Liver (tissue), 9 donors: Measurements from ENCODE around the gene NSF. TPM values are rescaled to one million over a fixed set of nuclear protein-coding genes. Genes with fewer than 3 reads are reported as not detected.

Experiments
- DNase-seq: peaks from one replicate; pipeline ENCODE4 v3.0.0-alpha.2; 2017; ENCODE audit warnings: low spot score
- H3K27ac ChIP-seq, 2 donors: one replicate each; pipeline ENCODE4 v1.7.0; 2013; ENCODE audit warnings: inconsistent platforms in 2 of 2, low read length in 2 of 2, control low read depth in 1 of 2, low read depth in 1 of 2, mild to moderate bottlenecking in 1 of 2
- H3K27me3 ChIP-seq, 4 donors: one replicate each; pipeline versions ENCODE4 v1.6.1 to v1.7.0; 2013; ENCODE audit warnings: low read length in 3 of 4, inconsistent platforms in 1 of 4, mild to moderate bottlenecking in 1 of 4, moderate library complexity in 1 of 4; ENCODE audit not compliant: control insufficient read depth in 4 of 4, insufficient read depth in 4 of 4
- H3K36me3 ChIP-seq, 4 donors: one replicate each; pipeline versions ENCODE4 v1.6.1 to v1.7.0; 2013; ENCODE audit warnings: low read length in 3 of 4, mild to moderate bottlenecking in 3 of 4, low read depth in 1 of 4, moderate library complexity in 1 of 4; ENCODE audit not compliant: control insufficient read depth in 4 of 4, insufficient read depth in 3 of 4
- H3K4me1 ChIP-seq, 4 donors: one replicate each; pipeline versions ENCODE4 v1.6.1 to v1.7.0; 2013; ENCODE audit warnings: low read length in 3 of 4, mild to moderate bottlenecking in 3 of 4, moderate library complexity in 1 of 4; ENCODE audit not compliant: control insufficient read depth in 4 of 4, insufficient read depth in 4 of 4
- H3K4me3 ChIP-seq, 3 donors: one replicate each; pipeline versions ENCODE4 v1.6.1 to v1.7.0; 2013; ENCODE audit warnings: low read length in 3 of 3, control low read depth in 1 of 3, low read depth in 1 of 3, mild to moderate bottlenecking in 1 of 3
- H3K9ac ChIP-seq, 2 donors: one replicate each; pipeline ENCODE4 v1.7.0; 2013; ENCODE audit warnings: low read length in 2 of 2, mild to moderate bottlenecking in 2 of 2, moderate library complexity in 2 of 2, control low read depth in 1 of 2, low read depth in 1 of 2
- H3K9me3 ChIP-seq, 4 donors: one replicate each; pipeline versions ENCODE4 v1.6.1 to v1.7.0; 2013; ENCODE audit warnings: low read length in 3 of 4; ENCODE audit not compliant: control insufficient read depth in 4 of 4
- EGR1 ChIP-seq, 2 donors: IDR thresholded peaks; 2 replicates each; pipeline ENCODE4 v1.6.1; 2016 to 2018; ENCODE audit warnings: antibody characterized with exemption in 2 of 2, low read depth in 2 of 2
- FOXA1 ChIP-seq: IDR thresholded peaks from 2 replicates; pipeline ENCODE4 v1.6.1; 2016; ENCODE audit warnings: antibody characterized with exemption
- FOXA2 ChIP-seq: IDR thresholded peaks from 2 replicates; pipeline ENCODE4 v1.6.1; 2016; ENCODE audit warnings: antibody characterized with exemption
- GABPA ChIP-seq, 2 donors: IDR thresholded peaks in 1 of 2; conservative IDR thresholded peaks in 1 of 2; 2 replicates each; pipeline ENCODE4 v1.6.1; 2016; ENCODE audit warnings: antibody characterized with exemption in 2 of 2, mild to moderate bottlenecking in 1 of 2, moderate library complexity in 1 of 2
- HNF4A ChIP-seq, 2 donors: conservative IDR thresholded peaks; 2 replicates each; pipeline ENCODE4 v1.6.1; 2016; ENCODE audit warnings: antibody characterized with exemption in 2 of 2, mild to moderate bottlenecking in 2 of 2
- HNF4G ChIP-seq: IDR thresholded peaks from 2 replicates; pipeline ENCODE4 v1.6.1; 2016; ENCODE audit warnings: antibody characterized with exemption
- JUND ChIP-seq, 2 donors: IDR thresholded peaks; 2 replicates each; pipeline ENCODE4 v1.6.1; 2016; ENCODE audit warnings: antibody characterized with exemption in 2 of 2
- NR2F2 ChIP-seq: IDR thresholded peaks from 2 replicates; pipeline ENCODE4 v1.6.1; 2016; ENCODE audit warnings: antibody characterized with exemption
- RAD21 ChIP-seq, 2 donors: IDR thresholded peaks; 2 replicates each; pipeline ENCODE4 v1.6.1; 2016; ENCODE audit warnings: antibody characterized with exemption in 2 of 2, mild to moderate bottlenecking in 2 of 2
- RXRA ChIP-seq, 2 donors: IDR thresholded peaks; 2 replicates each; pipeline ENCODE4 v1.6.1; 2017 to 2018; ENCODE audit warnings: antibody characterized with exemption in 2 of 2, mild to moderate bottlenecking in 1 of 2
- SP1 ChIP-seq: IDR thresholded peaks from 2 replicates; pipeline ENCODE4 v1.6.1; 2018; ENCODE audit warnings: antibody characterized with exemption, mild to moderate bottlenecking
- TAF1 ChIP-seq: conservative IDR thresholded peaks from 2 replicates; pipeline ENCODE4 v1.6.1; 2016; ENCODE audit warnings: antibody characterized with exemption, mild to moderate bottlenecking
- YY1 ChIP-seq: IDR thresholded peaks from 2 replicates; pipeline ENCODE4 v1.6.1; 2016; ENCODE audit warnings: antibody characterized with exemption, mild to moderate bottlenecking
- WGBS: extraction: QIAGEN DNeasy Blood & Tissue Kit; methylation state at CpG from one replicate; pipeline ENCODE4 v1.1.7; 2013; 5-methylcytosine and 5-hydroxymethylcytosine counted together
- polyA plus RNA-seq, 2 donors: library from polyadenylated mRNA; stranded (reverse) in 1 of 2; unstranded in 1 of 2; fragments of 200-250 nt in 1 of 2; fragments of >200 nt in 1 of 2; fragmentation: Nextera tagmentation in 1 of 2; extraction: Ambion mirVana in 1 of 2; gene quantifications; one replicate each; pipeline versions ENCODE4 v1.2.1 to v1.2.3, GENCODE V29; 2013 to 2015
- total RNA-seq, 2 donors: library from RNA; depleted of rRNA; stranded (reverse); fragments of >200 nt; gene quantifications; one replicate each; pipeline ENCODE4 v1.2.3, GENCODE V29; 2014
- TF ChIP-seq, protein P1 (sequence below): IDR thresholded peaks from 2 replicates; pipeline ENCODE4 v1.6.1; 2016; ENCODE audit warnings: antibody characterized with exemption
- TF ChIP-seq, protein P2 (sequence below): fragments of 150-350 bp; IDR thresholded peaks from 2 replicates; pipeline ENCODE4 v1.5.1; 2017; ENCODE audit warnings: improper control_type of control experiment, low read depth, low read length; ENCODE audit not compliant: missing input control
- TF ChIP-seq, protein P3 (sequence below): IDR thresholded peaks from 2 replicates; pipeline ENCODE4 v1.6.1; 2016; ENCODE audit warnings: antibody characterized with exemption
- TF ChIP-seq, protein P4 (sequence below): IDR thresholded peaks from 2 replicates; pipeline ENCODE4 v1.6.1; 2016; ENCODE audit warnings: antibody characterized with exemption
- TF ChIP-seq, protein P5 (sequence below): IDR thresholded peaks from 2 replicates; pipeline ENCODE4 v1.6.1; 2016; ENCODE audit warnings: antibody characterized with exemption, mild to moderate bottlenecking
- donor health status: healthy.
- donor health status: healthy.
- donor health status: healthy.
- donor health status: healthy.
- donor health status: healthy.

Gene NSF
- total and polyA plus RNA-seq, 4 donors: 7.5 to 24.0 (median 15.4) TPM

DNA sequence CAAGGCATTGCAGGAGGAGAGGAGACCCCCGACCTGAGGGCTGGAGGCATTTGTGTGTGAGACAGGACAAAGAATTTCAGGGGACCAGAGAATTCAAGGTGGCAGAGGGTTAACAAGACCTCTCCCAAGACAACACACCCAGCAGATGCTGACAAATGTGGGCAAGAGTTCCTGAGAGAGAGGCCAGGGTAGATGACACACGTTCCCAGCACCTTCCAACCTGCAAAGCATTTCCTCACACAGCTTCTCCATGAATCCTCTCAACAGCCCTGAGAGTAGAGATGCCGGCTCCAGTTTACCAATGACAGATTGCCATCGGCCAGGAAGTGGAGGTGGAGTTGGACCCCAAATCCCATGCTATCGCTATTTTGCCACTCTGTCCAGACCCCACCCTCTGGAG, 203.1 kb downstream of the NSF start:
- TF ChIP-seq RXRA (IDR thresholded peaks at IDR 0.05) (no peak), FOXA1 (no peak), NR2F2 (no peak), HNF4G (no peak), GABPA (IDR thresholded peaks at IDR 0.05 in 1 of 2, conservative IDR thresholded peaks at IDR 0.05 in 1 of 2) (no peak), HNF4A (conservative IDR thresholded peaks at IDR 0.05) (no peak), JUND (IDR thresholded peaks at IDR 0.05) (no peak), TAF1 (no peak), RAD21 (IDR thresholded peaks at IDR 0.05) (no peak), FOXA2 (no peak), SP1 (no peak), YY1 (no peak), EGR1 (IDR thresholded peaks at IDR 0.05; ENCODE audit: low read depth in 2 of 2) (no peak)
- TF ChIP-seq, protein P1, sequence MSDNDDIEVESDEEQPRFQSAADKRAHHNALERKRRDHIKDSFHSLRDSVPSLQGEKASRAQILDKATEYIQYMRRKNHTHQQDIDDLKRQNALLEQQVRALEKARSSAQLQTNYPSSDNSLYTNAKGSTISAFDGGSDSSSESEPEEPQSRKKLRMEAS: no peak
- TF ChIP-seq, protein P2, sequence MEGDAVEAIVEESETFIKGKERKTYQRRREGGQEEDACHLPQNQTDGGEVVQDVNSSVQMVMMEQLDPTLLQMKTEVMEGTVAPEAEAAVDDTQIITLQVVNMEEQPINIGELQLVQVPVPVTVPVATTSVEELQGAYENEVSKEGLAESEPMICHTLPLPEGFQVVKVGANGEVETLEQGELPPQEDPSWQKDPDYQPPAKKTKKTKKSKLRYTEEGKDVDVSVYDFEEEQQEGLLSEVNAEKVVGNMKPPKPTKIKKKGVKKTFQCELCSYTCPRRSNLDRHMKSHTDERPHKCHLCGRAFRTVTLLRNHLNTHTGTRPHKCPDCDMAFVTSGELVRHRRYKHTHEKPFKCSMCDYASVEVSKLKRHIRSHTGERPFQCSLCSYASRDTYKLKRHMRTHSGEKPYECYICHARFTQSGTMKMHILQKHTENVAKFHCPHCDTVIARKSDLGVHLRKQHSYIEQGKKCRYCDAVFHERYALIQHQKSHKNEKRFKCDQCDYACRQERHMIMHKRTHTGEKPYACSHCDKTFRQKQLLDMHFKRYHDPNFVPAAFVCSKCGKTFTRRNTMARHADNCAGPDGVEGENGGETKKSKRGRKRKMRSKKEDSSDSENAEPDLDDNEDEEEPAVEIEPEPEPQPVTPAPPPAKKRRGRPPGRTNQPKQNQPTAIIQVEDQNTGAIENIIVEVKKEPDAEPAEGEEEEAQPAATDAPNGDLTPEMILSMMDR: no peak
- TF ChIP-seq, protein P3, sequence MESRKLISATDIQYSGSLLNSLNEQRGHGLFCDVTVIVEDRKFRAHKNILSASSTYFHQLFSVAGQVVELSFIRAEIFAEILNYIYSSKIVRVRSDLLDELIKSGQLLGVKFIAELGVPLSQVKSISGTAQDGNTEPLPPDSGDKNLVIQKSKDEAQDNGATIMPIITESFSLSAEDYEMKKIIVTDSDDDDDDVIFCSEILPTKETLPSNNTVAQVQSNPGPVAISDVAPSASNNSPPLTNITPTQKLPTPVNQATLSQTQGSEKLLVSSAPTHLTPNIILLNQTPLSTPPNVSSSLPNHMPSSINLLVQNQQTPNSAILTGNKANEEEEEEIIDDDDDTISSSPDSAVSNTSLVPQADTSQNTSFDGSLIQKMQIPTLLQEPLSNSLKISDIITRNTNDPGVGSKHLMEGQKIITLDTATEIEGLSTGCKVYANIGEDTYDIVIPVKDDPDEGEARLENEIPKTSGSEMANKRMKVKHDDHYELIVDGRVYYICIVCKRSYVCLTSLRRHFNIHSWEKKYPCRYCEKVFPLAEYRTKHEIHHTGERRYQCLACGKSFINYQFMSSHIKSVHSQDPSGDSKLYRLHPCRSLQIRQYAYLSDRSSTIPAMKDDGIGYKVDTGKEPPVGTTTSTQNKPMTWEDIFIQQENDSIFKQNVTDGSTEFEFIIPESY: no peak
- TF ChIP-seq, protein P4, sequence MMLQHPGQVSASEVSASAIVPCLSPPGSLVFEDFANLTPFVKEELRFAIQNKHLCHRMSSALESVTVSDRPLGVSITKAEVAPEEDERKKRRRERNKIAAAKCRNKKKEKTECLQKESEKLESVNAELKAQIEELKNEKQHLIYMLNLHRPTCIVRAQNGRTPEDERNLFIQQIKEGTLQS: no peak
- TF ChIP-seq, protein P5, sequence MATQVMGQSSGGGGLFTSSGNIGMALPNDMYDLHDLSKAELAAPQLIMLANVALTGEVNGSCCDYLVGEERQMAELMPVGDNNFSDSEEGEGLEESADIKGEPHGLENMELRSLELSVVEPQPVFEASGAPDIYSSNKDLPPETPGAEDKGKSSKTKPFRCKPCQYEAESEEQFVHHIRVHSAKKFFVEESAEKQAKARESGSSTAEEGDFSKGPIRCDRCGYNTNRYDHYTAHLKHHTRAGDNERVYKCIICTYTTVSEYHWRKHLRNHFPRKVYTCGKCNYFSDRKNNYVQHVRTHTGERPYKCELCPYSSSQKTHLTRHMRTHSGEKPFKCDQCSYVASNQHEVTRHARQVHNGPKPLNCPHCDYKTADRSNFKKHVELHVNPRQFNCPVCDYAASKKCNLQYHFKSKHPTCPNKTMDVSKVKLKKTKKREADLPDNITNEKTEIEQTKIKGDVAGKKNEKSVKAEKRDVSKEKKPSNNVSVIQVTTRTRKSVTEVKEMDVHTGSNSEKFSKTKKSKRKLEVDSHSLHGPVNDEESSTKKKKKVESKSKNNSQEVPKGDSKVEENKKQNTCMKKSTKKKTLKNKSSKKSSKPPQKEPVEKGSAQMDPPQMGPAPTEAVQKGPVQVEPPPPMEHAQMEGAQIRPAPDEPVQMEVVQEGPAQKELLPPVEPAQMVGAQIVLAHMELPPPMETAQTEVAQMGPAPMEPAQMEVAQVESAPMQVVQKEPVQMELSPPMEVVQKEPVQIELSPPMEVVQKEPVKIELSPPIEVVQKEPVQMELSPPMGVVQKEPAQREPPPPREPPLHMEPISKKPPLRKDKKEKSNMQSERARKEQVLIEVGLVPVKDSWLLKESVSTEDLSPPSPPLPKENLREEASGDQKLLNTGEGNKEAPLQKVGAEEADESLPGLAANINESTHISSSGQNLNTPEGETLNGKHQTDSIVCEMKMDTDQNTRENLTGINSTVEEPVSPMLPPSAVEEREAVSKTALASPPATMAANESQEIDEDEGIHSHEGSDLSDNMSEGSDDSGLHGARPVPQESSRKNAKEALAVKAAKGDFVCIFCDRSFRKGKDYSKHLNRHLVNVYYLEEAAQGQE: no peak

More for the DNA sequence above, 203.1 kb downstream of the NSF start:
- WGBS: 51% methylated on average over 5 of the region's 5 CpGs
- H3K4me1 ChIP-seq: no peaks in the 10 kb centered on the region
- H3K27ac ChIP-seq: no peak overlapping the region
- no peak for DNase-seq
- H3K27me3 ChIP-seq: peaks cover 0 to 6% (median 2%) of the 10 kb centered on the region in 4 donors
- peaks cover 0 to 5% (median 2%) of the 10 kb centered on the region in 4 donors for H3K9me3 ChIP-seq
- no peak overlapping the region for H3K4me3 ChIP-seq
- no peaks in the 10 kb centered on the region for H3K36me3 ChIP-seq
- no peak overlapping the region for H3K9ac ChIP-seq
